Stomach (tissue), 4 donors: ENCODE results near the gene DPYSL5.

ENCODE experiments used
- CTCF ChIP-seq, 7 experiments: fragments of 450-650 bp in 4 of 7; fragments of 200-600 bp in 3 of 7; sonication (generic) in 3 of 7; IDR thresholded peaks; one replicate each; pipeline ENCODE4 v1.5.1; 2016 to 2019; ENCODE audit warnings: antibody characterized with exemption in 7 of 7, control low read depth in 2 of 7, mild to moderate bottlenecking in 1 of 7
- EP300 ChIP-seq: sonication (generic); formaldehyde crosslinking; IDR thresholded peaks from one replicate; pipeline ENCODE4 v1.6.1; 2017; ENCODE audit warnings: antibody characterized with exemption
- POLR2A ChIP-seq, 4 donors: fragments of 450-650 bp; IDR thresholded peaks; one replicate each; pipeline ENCODE4 v1.6.1; 2016; ENCODE audit warnings: antibody characterized with exemption in 4 of 4, control low read depth in 2 of 4, mild to moderate bottlenecking in 1 of 4, moderate library complexity in 1 of 4
- POLR2AphosphoS5 ChIP-seq, 3 donors: sonication (generic); formaldehyde crosslinking; IDR thresholded peaks; one replicate each; pipeline ENCODE4 v1.6.1; 2016; ENCODE audit warnings: antibody characterized with exemption in 3 of 3

GRCh38 chr2:26805241-26805676, 42.7 kb upstream of the DPYSL5 start:
- TF ChIP-seq POLR2AphosphoS5 (IDR thresholded peaks at IDR 0.05) (no peak), CTCF (IDR thresholded peaks at IDR 0.05) (no peak), POLR2A (IDR thresholded peaks at IDR 0.05) (no peak), EP300 (no peak)
